ENCODE measurements around the gene PURB.

The PURB gene

GRCh38 chr7:44905002-44905635 lies 19.8 kb upstream of the PURB start:
- Histone ChIP-seq H3K27ac (ENCODE audit: poor library complexity, severe bottlenecking) (no peak overlapping the region), H3K4me3 (ENCODE audit: severe bottlenecking) (no peak overlapping the region), H3K9me3 (ENCODE audit: severe bottlenecking) (no peaks in the 10 kb centered on the region), H3K27me3 (ENCODE audit: insufficient read depth, poor library complexity, severe bottlenecking) (no peaks in the 10 kb centered on the region), H3K4me1 (ENCODE audit: insufficient read depth, poor library complexity, severe bottlenecking) (no peaks in the 10 kb centered on the region), H3K36me3 (ENCODE audit: low read depth) (no peaks in the 10 kb centered on the region)
- TF ChIP-seq CTCF (IDR thresholded peaks at IDR 0.05; ENCODE audit: poor library complexity, severe bottlenecking), result no peak
- ATAC-seq (ENCODE audit: low read depth), result no peak
- no peak for DNase-seq (ENCODE audit: low spot score)

- H3K27ac ChIP-seq (ENCODE audit: poor library complexity, severe bottlenecking), result no peak overlapping the region
- DNase-seq (ENCODE audit: low spot score) (no peak), ATAC-seq (ENCODE audit: low read depth) (no peak)
- no peak for TF ChIP-seq CTCF (IDR thresholded peaks at IDR 0.05; ENCODE audit: poor library complexity, severe bottlenecking)
- H3K4me1 ChIP-seq (ENCODE audit: insufficient read depth, poor library complexity, severe bottlenecking), result no peaks in the 10 kb centered on the region
- H3K27me3 ChIP-seq (ENCODE audit: insufficient read depth, poor library complexity, severe bottlenecking), result no peaks in the 10 kb centered on the region
- H3K9me3 ChIP-seq (ENCODE audit: severe bottlenecking), result no peaks in the 10 kb centered on the region
- H3K36me3 ChIP-seq (ENCODE audit: low read depth), result no peaks in the 10 kb centered on the region
- no peak overlapping the region for H3K4me3 ChIP-seq (ENCODE audit: severe bottlenecking)
These were observed 14.1 kb upstream of the PURB start for GRCh38 chr7:44899443-44899842.

GRCh38 chr7:44898039-44898438 lies 12.7 kb upstream of the PURB start:
- H3K4me1 ChIP-seq (ENCODE audit: insufficient read depth, poor library complexity, severe bottlenecking), result no peaks in the 10 kb centered on the region
- H3K4me3 ChIP-seq (ENCODE audit: severe bottlenecking), result no peak overlapping the region
- H3K9me3 ChIP-seq (ENCODE audit: severe bottlenecking), result no peaks in the 10 kb centered on the region
- no peak for ATAC-seq (ENCODE audit: low read depth)
- no peak overlapping the region for H3K27ac ChIP-seq (ENCODE audit: poor library complexity, severe bottlenecking)
- H3K27me3 ChIP-seq (ENCODE audit: insufficient read depth, poor library complexity, severe bottlenecking), result no peaks in the 10 kb centered on the region
- H3K36me3 ChIP-seq (ENCODE audit: low read depth), result no peaks in the 10 kb centered on the region
- no peak for DNase-seq (ENCODE audit: low spot score)
- TF ChIP-seq CTCF (IDR thresholded peaks at IDR 0.05; ENCODE audit: poor library complexity, severe bottlenecking), result no peak

- Histone ChIP-seq H3K36me3 (ENCODE audit: low read depth) (no peaks in the 10 kb centered on the region), H3K27me3 (ENCODE audit: insufficient read depth, poor library complexity, severe bottlenecking) (no peaks in the 10 kb centered on the region), H3K27ac (ENCODE audit: poor library complexity, severe bottlenecking) (no peak overlapping the region), H3K9me3 (ENCODE audit: severe bottlenecking) (no peaks in the 10 kb centered on the region), H3K4me3 (ENCODE audit: severe bottlenecking) (no peak overlapping the region), H3K4me1 (ENCODE audit: insufficient read depth, poor library complexity, severe bottlenecking) (no peaks in the 10 kb centered on the region)
- DNase-seq (ENCODE audit: low spot score), result no peak
- TF ChIP-seq CTCF (IDR thresholded peaks at IDR 0.05; ENCODE audit: poor library complexity, severe bottlenecking), result no peak
- no peak for ATAC-seq (ENCODE audit: low read depth)
These were observed 12.0 kb upstream of the PURB start for GRCh38 chr7:44897309-44897708.

- Histone ChIP-seq H3K27me3 (ENCODE audit: insufficient read depth, poor library complexity, severe bottlenecking) (no peaks in the 10 kb centered on the region), H3K36me3 (ENCODE audit: low read depth) (no peaks in the 10 kb centered on the region), H3K4me3 (ENCODE audit: severe bottlenecking) (no peak overlapping the region), H3K27ac (ENCODE audit: poor library complexity, severe bottlenecking) (no peak overlapping the region), H3K4me1 (ENCODE audit: insufficient read depth, poor library complexity, severe bottlenecking) (no peaks in the 10 kb centered on the region), H3K9me3 (ENCODE audit: severe bottlenecking) (no peaks in the 10 kb centered on the region)
- no peak for TF ChIP-seq CTCF (IDR thresholded peaks at IDR 0.05; ENCODE audit: poor library complexity, severe bottlenecking)
- DNase-seq (ENCODE audit: low spot score) (no peak), ATAC-seq (ENCODE audit: low read depth) (no peak)
These were observed 9.7 kb upstream of the PURB start for GRCh38 chr7:44894888-44895580.
